ENCODE data around the gene PDX1. TPM values are rescaled to one million over a fixed set of nuclear protein-coding genes. Genes with fewer than 3 reads are reported as not detected.

The PDX1 gene
- total and polyA plus RNA-seq, 9 of the 15 experiments (the other 6 are each of a cell fraction or from before 2014, with no cell fraction given): not detected

GRCh38 chr13:27972478-27972820 lies 52.6 kb downstream of the PDX1 start (continued):
- TF ChIP-seq EWSR1 (IDR thresholded peaks at IDR 0.05; ENCODE audit: borderline replicate concordance, low read depth, partially characterized antibody) (no peak), THRAP3 (IDR thresholded peaks at IDR 0.05; ENCODE audit: borderline replicate concordance) (no peak), ZNF507 (tag; conservative IDR thresholded peaks at IDR 0.05) (no peak), BMI1 (IDR thresholded peaks at IDR 0.05; ENCODE audit: low read length) (no peak), TFAM (CRISPR knock-in tag; conservative IDR thresholded peaks at IDR 0.05) (no peak)

GRCh38 chr13:27973291-27973690 lies 53.5 kb downstream of the PDX1 start:
- WGBS (ENCODE audit: insufficient coverage, low coverage, missing lambda C conversion rate): 0% methylated on average over 5 of the region's 5 CpGs
- intact Hi-C loops (cut with micrococcal nuclease): no loop called here
- ATAC-seq (no peak), DNase-seq (ENCODE audit: extremely low read depth in 1 of 4, low spot score in 3 of 4) (no peak), FAIRE-seq (no peak)
- Histone ChIP-seq H3K27me3 (ENCODE audit: control insufficient read depth in 2 of 2, insufficient read depth in 2 of 2, low read length in 2 of 2) (peaks cover 3 to 67% of the 10 kb centered on the region in 2 experiments; a peak in 3 of 5 replicates), H3K4me3 (no peak overlapping the region), H3K36me3 (ENCODE audit: control insufficient read depth, insufficient read depth, low read length) (no peaks in the 10 kb centered on the region), H4K20me1 (replicated peaks; ENCODE audit: control insufficient read depth, insufficient read depth, low read length) (no peaks in the 10 kb centered on the region), H3K4me1 (replicated peaks in 1 of 2; ENCODE audit: control insufficient read depth in 2 of 2, insufficient read depth in 2 of 2, low read length in 2 of 2) (peaks cover 0 to 3% of the 10 kb centered on the region in 2 experiments; a peak in 1 of 5 replicates), H2AFZ (ENCODE audit: low read depth, low read length) (no peak overlapping the region), H3K27ac (ENCODE audit: extremely low read depth, low read depth, low read length) (no peak overlapping the region), H3K4me2 (ENCODE audit: insufficient read depth, low read length) (no peak overlapping the region), H3K9me1 (ENCODE audit: control insufficient read depth, insufficient read depth, low read length) (no peaks in the 10 kb centered on the region), H3K9me3 (replicated peaks; ENCODE audit: control insufficient read depth, insufficient read depth, low read depth, low read length) (no peaks in the 10 kb centered on the region), H3K9ac (ENCODE audit: insufficient read depth in 1 of 2, low read depth in 2 of 2, low read length in 2 of 2) (no peak overlapping the region), H3K79me2 (ENCODE audit: control insufficient read depth, insufficient read depth, low read length) (no peaks in the 10 kb centered on the region)
- ChIA-PET CTCF (ENCODE audit: low intra/inter-chr PET ratio) (no interaction called here), POLR2A (no interaction called here)
- in situ Hi-C loops (cut with MboI): loop anchor here (25.0 kb wide), 1 partner anchor 461 kb away; no protein-coding TSS in a partner anchor
- no TSS peak for BruUV-seq (replicated peaks)
- TF ChIP-seq RNF219 (CRISPR knock-in tag; IDR thresholded peaks at IDR 0.05) (no peak), ZNF77 (CRISPR knock-in tag; IDR thresholded peaks at IDR 0.05) (no peak), TCFL5 (CRISPR knock-in tag; conservative IDR thresholded peaks at IDR 0.05) (no peak), ASH1L (IDR thresholded peaks at IDR 0.05; ENCODE audit: borderline replicate concordance, low read depth, partially characterized antibody) (no peak), ARID1B (IDR thresholded peaks at IDR 0.05) (no peak), PHB (CRISPR knock-in tag; IDR thresholded peaks at IDR 0.05) (no peak), ZNF76 (CRISPR knock-in tag; IDR thresholded peaks at IDR 0.05; ENCODE audit: borderline replicate concordance) (no peak), POLR2AphosphoS5 (IDR thresholded peaks at IDR 0.05; ENCODE audit: control insufficient read depth, insufficient read depth, low read depth, low read length) (no peak), SNIP1 (IDR thresholded peaks at IDR 0.05; ENCODE audit: low read depth) (no peak), FOS (IDR thresholded peaks at IDR 0.05; ENCODE audit: extremely low read depth, insufficient read length) (no peak), ZNF507 (tag; conservative IDR thresholded peaks at IDR 0.05) (no peak), CBFA2T3 (IDR thresholded peaks at IDR 0.05) (no peak), UBTF (IDR thresholded peaks at IDR 0.05; ENCODE audit: borderline replicate concordance in 1 of 2, low read depth in 2 of 2, low read length in 2 of 2) (no peak), RFX1 (IDR thresholded peaks at IDR 0.05) (no peak), SRSF3 (IDR thresholded peaks at IDR 0.05; ENCODE audit: insufficient read depth, low read length) (no peak), ELF1 (tag; IDR thresholded peaks at IDR 0.05) (no peak)

All from K562 (cell line).